ENCODE results near the gene CFAP299. TPM values are rescaled to one million over a fixed set of nuclear protein-coding genes. Genes with fewer than 3 reads are reported as not detected.
"Not testable (repeated sequence)": the region's sequence is repeated elsewhere in the genome, so short reads cannot be mapped to it uniquely, and the experiment has no call there.

The CFAP299 gene
- polyA plus RNA-seq, 12 donors = 0.17 to 0.36 (median 0.28) TPM; not detected in 8

GRCh38 chr4:80387390-80388283, 52.1 kb downstream of the CFAP299 start:
- no peak for DNase-seq

- DNase-seq = no peak
Observed at GRCh38 chr4:80388284-80388607, 52.7 kb downstream of the CFAP299 start.

GRCh38 chr4:80390178-80390577, 54.6 kb downstream of the CFAP299 start:
- no peak for DNase-seq

- DNase-seq = no peak
Observed at GRCh38 chr4:80393246-80393969, 57.9 kb downstream of the CFAP299 start.

DNA sequence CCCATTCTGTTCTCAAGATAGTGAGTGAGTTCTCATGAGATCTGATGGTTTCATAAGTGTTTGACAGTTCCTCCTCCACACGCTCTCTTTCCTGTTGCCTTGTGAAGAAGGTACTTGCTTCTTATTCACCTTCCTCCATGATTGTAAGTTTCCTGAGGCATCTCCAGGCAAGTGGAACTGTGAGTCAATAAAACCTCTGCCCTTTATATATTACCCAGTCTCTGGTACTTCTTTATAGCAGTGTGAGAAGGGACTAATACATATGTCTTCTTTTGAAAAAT, 58.4 kb downstream of the CFAP299 start:
- no peak for DNase-seq

DNA sequence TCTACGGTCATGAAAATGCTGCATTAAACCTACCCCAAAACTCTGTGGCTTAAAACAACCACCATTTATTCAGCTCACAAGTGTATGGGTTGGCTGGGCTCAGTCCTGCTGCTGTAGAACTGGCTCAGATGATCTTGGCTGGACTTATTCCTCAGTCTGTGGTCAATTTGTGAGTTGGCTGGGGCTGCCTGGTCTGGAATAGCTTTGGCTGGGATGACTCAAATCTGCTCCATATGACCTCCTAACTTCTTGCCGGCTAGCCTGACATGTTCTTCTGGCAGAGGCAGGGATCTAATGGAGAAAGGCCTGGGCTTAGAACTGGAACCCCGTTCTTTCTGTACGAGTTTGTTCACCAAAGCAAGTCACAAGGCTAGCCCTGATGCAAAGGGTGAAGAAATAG, 71.7 kb downstream of the CFAP299 start:
- DNase-seq = peak; percentile 79

- DNase-seq = peak; percentile 51
Observed at GRCh38 chr4:80409809-80410208, 74.3 kb downstream of the CFAP299 start.

DNA sequence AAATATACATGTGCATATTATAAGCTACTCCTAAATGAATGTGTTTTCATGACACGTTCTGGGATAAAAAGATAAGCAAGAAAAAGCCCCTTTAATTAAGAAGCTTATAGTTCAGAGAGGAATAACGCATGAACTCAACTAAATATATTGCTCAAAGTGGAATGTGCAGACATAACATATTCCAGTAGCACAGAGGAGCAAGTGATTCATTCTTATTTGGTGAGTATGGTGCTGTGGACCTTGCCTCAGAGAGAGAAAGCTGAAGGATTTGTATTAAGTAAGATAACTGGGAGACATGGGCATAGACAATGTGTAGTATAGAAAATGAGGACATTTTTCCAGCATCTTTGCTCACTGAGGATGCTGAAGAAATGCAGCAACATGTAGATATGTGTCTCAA, 76.8 kb downstream of the CFAP299 start:
- DNase-seq = no peak

DNA sequence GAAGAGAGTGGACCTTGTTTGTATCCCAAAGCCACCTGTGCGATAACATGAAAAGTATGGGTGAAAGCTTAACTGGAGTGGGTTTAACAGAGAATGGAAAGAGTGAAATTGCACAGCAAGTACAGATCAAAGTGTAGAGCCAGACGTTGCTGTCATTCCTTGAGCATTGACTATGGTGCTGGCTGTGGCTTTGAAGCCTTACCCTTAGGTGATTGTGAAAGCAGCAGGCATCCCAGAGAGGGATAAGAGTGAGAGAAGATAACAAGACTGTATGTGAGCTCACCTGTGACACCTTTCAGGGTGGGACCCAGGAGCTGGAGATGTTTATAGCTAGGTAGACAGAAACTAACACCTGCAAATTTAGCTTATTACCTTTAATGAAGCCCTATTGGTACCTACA, 77.6 kb downstream of the CFAP299 start:
- no peak for DNase-seq

DNA sequence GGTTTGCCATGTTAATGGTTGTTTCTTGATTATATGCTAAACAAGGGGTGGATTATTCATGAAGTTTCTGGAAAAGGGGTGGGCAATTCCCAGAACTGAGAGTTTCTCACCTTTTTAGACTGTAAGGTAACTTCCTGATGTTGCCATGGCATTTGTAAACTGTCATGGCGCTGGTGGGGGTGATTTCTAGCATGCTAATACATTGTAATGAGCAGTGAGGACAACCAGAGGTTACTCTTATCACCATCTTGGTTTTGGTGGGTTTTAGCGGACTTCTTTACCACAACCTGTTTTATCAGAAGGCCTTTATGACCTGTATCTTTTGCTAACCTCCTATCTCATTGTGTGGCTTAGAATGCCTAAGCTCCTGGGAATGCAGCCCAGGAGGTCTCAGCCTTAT, 81.5 kb downstream of the CFAP299 start:
- DNase-seq = no peak

DNA sequence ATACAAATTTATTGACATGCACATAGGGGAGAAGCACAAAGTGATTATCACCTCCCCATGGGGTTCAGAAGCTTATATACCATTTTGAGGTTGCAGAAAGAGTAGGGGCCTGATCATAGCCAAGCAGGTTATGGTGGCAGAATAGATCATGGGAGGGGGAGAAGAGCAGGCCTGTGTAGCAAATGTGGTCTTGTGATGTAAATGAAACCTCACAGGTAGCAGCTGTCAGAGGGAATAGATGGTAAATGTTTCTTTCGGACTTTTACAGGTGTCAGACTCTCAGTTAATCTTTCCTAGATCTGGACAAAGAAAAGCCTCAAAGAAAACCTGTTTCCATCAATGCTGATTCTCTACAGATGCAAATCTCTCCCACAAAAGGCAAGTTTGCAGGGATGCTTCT, 84.4 kb downstream of the CFAP299 start:
- DNase-seq = no peak

- DNase-seq = no peak
Observed at GRCh38 chr4:80420638-80421037, 85.1 kb downstream of the CFAP299 start.

- DNase-seq = no peak
Observed at GRCh38 chr4:80422727-80423404, 87.3 kb downstream of the CFAP299 start.

GRCh38 chr4:80423553-80424224, 88.2 kb downstream of the CFAP299 start:
- no peak for DNase-seq

DNA sequence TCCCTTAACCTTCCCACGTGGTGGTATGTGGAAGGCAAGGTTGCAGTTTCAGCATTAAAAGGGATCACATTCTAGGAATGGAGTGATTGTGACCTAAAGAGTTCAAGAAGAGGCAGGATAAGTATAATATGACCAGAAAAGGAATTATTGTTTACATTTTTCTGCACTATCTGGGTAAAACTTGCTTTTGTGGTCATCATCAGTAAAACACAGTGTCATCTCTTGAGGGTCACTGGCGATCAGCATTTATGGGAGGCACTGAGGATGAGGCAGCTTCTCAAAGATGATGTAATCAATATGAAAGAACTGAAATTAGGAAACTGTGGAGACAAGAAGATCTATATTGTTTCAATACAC, 88.7 kb downstream of the CFAP299 start:
- no peak for DNase-seq

DNA sequence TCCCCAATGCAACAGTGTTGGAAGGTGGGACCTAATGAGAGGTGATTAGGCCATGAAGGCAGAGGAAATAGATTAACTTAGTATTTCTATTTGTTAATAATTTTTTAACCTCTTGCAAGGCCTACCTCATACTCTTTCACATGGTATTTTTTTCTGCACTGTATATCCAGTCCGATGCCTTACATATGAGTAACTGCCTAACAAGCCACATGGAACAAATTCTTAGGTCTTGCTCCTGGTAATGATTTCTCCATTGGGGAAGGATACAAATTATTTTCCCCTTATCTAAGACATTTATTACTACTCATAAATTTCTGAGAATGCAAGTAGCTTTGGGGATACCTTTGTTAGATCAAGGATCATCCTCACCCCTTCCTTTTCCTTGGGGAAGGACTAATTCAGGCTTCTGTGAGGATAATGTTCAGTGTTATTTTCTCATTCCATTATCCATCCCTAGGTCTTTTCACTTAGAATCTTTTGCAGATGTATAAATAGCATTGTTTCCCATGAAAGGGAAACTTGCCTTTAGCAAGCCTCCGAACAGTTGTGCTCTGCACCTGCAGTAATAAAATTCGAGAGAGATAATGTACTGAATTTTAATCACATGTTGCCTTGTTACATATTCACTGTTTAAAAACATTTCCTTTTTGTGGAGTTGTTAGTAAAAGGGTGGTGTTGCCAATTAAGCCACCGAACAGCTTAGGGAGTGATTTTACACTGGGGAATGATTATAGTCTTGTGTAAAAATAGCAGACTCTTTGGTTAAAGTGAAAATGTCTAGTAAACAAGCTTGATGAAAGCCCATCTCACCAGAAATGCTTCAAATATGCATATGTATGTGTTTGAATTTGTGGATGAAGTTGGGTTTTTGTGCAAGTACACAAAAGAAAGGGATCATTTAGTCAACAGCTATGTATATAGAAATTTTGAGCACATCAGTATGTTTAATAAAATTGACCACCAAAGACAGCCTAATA, 89.9 kb downstream of the CFAP299 start:
- no peak for DNase-seq

GRCh38 chr4:80431203-80431965, 95.9 kb downstream of the CFAP299 start:
- no peak for DNase-seq

DNA sequence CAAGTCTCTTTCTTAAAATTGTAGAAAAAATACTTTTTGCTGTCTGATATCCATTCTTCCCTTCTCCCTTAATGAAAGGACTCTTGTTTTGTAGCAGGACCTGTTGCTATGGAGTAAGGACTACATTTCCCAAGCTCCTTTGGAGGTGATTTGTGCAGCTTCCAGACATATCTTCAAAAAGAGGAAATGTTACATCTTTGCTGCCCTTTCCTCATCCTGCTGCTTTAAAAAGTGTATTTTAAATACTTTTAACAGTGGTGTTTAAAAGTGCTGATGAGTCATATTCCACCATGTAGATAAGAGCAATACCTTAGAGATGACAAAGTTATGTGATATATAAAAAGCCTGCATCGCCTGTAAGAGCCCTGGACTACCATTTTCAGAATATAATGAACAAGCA, 98.7 kb downstream of the CFAP299 start:
- no peak for DNase-seq

DNA sequence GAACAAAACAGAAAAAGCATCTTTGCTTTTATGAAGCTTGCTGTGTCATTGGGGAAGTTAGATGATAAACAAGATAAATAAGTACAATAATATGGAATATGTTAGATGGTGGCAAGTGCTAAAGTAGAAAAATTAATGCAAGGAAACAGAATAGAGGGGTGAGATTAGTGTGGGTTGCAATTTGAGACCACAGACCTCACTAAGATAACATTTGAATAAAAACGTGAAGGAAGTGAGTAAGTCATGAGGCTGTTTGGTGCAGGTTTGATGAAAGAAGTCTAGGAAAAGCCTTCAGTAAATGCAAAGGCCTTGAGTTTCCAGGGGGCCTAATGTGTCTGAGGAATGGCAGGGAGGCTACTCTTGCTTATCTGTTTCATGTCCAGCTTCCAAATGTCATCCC, 102.5 kb downstream of the CFAP299 start:
- no peak for DNase-seq

GRCh38 chr4:80439294-80440061, 103.9 kb downstream of the CFAP299 start:
- not testable (repeated sequence) for DNase-seq

Measured in muscle of arm (tissue), 12 donors.